Parathyroid adenoma (tissue), 2 donors: ENCODE measurements around the gene CLSTN2.

Experiments used
- H2AFZ ChIP-seq: fragments of 300-600 bp; sonication (generic); one replicate; pipeline ENCODE4 v1.7.0; 2017; ENCODE audit warnings: antibody characterized with exemption, mild to moderate bottlenecking
- H3K27ac ChIP-seq: fragments of 300-600 bp; sonication (generic); one replicate; pipeline ENCODE4 v1.7.0; 2017
- H3K27me3 ChIP-seq: fragments of 300-600 bp; sonication (generic); one replicate; pipeline ENCODE4 v1.7.0; 2017; ENCODE audit warnings: low read length; ENCODE audit not compliant: control insufficient read depth, insufficient read depth
- H3K36me3 ChIP-seq: fragments of 300-600 bp; sonication (generic); one replicate; pipeline ENCODE4 v1.7.0; 2017; ENCODE audit warnings: low read length; ENCODE audit not compliant: control insufficient read depth, insufficient read depth
- H3K4me1 ChIP-seq: fragments of 300-600 bp; sonication (generic); one replicate; pipeline ENCODE4 v1.7.0; 2017; ENCODE audit warnings: control low read depth
- H3K4me2 ChIP-seq: fragments of 300-600 bp; sonication (generic); one replicate; pipeline ENCODE4 v1.7.0; 2017; ENCODE audit warnings: low read length
- H3K4me3 ChIP-seq: fragments of 300-600 bp; sonication (generic); one replicate; pipeline ENCODE4 v1.7.0; 2017; ENCODE audit warnings: low read depth, low read length
- H3K79me2 ChIP-seq: fragments of 300-600 bp; sonication (generic); one replicate; pipeline ENCODE4 v1.7.0; 2017; ENCODE audit warnings: control low read depth
- H3K9ac ChIP-seq: fragments of 300-600 bp; sonication (generic); one replicate; pipeline ENCODE4 v1.7.0; 2017; ENCODE audit warnings: mild to moderate bottlenecking
- H3K9me3 ChIP-seq: fragments of 300-600 bp; sonication (generic); one replicate; pipeline ENCODE4 v1.7.0; 2017; ENCODE audit warnings: low read length; ENCODE audit not compliant: control insufficient read depth
- TF ChIP-seq, protein P1 (sequence below): fragments of 300-600 bp; sonication (generic); IDR thresholded peaks from one replicate; pipeline ENCODE4 v1.7.0; 2017; ENCODE audit warnings: antibody characterized with exemption, mild to moderate bottlenecking
- donor health status: primary hyperparathyroidism.

The CLSTN2 gene

DNA sequence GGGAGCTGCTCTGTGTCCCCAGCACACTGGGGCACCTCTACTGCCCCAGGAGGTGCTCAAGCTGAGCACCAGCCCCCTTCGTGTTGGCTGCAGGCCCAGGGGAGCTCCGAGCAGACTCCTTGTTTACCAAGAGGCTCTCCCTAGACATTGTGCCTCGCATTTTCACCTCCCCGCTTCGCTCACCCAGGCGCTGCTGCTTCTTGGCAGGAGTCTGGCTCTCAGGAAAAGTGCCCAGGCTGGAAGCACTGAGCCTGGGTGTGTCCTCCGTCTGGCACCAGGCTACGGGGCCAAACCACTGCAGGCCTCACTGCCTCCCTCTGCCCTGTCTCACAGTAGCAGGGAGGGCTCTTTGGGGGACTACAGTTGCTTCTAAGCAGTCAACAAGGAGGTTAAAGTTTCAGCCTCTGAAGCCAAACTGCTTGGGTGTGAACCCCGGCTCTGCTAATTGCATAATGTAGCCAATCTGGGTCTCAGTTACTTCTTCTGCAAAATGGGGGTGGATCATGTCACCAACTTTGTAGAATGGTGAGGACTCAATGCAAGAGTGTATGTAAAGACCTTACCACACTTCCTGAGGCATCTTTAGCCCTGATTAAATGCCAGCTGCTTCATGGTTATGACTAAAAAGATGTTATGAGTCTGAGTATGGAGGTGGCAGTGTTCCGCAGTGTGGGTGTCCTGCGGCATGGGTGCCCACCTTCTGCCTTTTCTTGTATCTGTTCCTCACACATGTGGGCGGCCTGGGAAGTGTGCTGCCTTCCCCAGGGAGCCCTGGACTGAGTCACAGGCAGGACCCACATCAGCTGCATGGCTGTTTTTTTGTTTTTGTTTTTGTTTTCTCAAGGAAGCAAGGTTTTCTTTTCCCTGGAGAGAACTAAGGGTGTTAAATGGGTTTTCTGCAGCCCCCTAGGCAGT lies 88.9 kb downstream of the CLSTN2 start:
- Histone ChIP-seq H3K79me2 (no peaks in the 10 kb centered on the region), H3K27me3 (no peaks in the 10 kb centered on the region), H3K27ac (no peak overlapping the region), H3K4me2 (no peak overlapping the region), H2AFZ (no peak overlapping the region), H3K36me3 (no peaks in the 10 kb centered on the region), H3K4me1 (no peaks in the 10 kb centered on the region), H3K9me3 (no peaks in the 10 kb centered on the region), H3K9ac (no peak overlapping the region), H3K4me3 (no peak overlapping the region)
- TF ChIP-seq, protein P1, sequence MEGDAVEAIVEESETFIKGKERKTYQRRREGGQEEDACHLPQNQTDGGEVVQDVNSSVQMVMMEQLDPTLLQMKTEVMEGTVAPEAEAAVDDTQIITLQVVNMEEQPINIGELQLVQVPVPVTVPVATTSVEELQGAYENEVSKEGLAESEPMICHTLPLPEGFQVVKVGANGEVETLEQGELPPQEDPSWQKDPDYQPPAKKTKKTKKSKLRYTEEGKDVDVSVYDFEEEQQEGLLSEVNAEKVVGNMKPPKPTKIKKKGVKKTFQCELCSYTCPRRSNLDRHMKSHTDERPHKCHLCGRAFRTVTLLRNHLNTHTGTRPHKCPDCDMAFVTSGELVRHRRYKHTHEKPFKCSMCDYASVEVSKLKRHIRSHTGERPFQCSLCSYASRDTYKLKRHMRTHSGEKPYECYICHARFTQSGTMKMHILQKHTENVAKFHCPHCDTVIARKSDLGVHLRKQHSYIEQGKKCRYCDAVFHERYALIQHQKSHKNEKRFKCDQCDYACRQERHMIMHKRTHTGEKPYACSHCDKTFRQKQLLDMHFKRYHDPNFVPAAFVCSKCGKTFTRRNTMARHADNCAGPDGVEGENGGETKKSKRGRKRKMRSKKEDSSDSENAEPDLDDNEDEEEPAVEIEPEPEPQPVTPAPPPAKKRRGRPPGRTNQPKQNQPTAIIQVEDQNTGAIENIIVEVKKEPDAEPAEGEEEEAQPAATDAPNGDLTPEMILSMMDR, result no peak

DNA sequence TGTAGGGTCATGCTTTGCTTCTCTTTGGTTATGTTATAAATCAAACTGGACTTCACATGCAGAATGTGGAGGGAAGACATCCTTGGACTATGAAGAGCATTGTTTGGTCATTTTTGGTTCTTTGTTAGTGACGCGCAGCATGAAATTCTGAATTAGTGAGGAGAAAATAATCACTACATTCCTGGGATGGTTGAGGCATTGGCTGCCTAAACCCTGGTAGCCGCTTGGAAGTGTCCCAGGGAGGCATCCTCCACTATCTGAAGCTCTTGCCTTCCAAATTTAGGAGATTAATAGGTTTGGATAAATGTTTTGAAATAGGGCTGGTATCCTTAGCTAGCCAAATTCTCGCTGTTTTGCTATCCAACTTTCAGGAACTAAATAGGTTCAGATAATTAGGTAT lies 96.2 kb downstream of the CLSTN2 start:
- H3K4me1 ChIP-seq, result no peaks in the 10 kb centered on the region
- H2AFZ ChIP-seq, result no peak overlapping the region
- H3K36me3 ChIP-seq, result no peaks in the 10 kb centered on the region
- H3K9ac ChIP-seq, result no peak overlapping the region
- no peaks in the 10 kb centered on the region for H3K9me3 ChIP-seq
- no peak overlapping the region for H3K27ac ChIP-seq
- H3K27me3 ChIP-seq, result no peaks in the 10 kb centered on the region
- H3K4me2 ChIP-seq, result no peak overlapping the region
- H3K4me3 ChIP-seq, result no peak overlapping the region
- H3K79me2 ChIP-seq, result no peaks in the 10 kb centered on the region
- TF ChIP-seq, protein P1, result no peak

DNA sequence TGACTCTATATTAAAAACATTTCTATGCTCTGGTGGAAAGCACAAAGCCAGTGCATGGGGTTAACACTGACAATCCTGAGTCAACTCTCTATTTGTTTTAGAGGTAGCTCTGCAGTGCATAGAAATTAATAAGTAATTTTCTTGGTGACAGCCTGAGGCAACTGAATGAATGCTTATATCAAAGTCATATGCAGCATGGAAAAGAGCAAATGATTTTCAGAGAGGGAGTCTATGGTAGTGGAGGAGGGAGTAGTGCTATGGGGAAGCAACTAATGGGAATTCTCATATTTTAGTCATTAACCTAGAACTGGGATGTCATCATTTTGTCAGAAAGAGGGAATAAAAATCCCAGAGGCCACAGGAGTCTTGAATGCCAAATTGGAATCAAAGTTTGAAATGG lies 99.1 kb downstream of the CLSTN2 start:
- no peaks in the 10 kb centered on the region for H3K4me1 ChIP-seq
- H3K9me3 ChIP-seq, result no peaks in the 10 kb centered on the region
- no peak overlapping the region for H3K27ac ChIP-seq
- no peak overlapping the region for H3K4me3 ChIP-seq
- H2AFZ ChIP-seq, result no peak overlapping the region
- H3K79me2 ChIP-seq, result no peaks in the 10 kb centered on the region
- TF ChIP-seq, protein P1, result no peak
- H3K4me2 ChIP-seq, result no peak overlapping the region
- H3K9ac ChIP-seq, result no peak overlapping the region
- no peaks in the 10 kb centered on the region for H3K27me3 ChIP-seq
- no peaks in the 10 kb centered on the region for H3K36me3 ChIP-seq

GRCh38 chr3:140035871-140036270 lies 100.9 kb downstream of the CLSTN2 start:
- Histone ChIP-seq H3K27ac (no peak overlapping the region), H3K79me2 (no peaks in the 10 kb centered on the region), H3K4me2 (no peak overlapping the region), H3K36me3 (no peaks in the 10 kb centered on the region), H3K4me3 (no peak overlapping the region), H3K27me3 (no peaks in the 10 kb centered on the region), H3K9ac (no peak overlapping the region), H2AFZ (no peak overlapping the region), H3K4me1 (no peaks in the 10 kb centered on the region), H3K9me3 (no peaks in the 10 kb centered on the region)
- TF ChIP-seq, protein P1, result no peak

DNA sequence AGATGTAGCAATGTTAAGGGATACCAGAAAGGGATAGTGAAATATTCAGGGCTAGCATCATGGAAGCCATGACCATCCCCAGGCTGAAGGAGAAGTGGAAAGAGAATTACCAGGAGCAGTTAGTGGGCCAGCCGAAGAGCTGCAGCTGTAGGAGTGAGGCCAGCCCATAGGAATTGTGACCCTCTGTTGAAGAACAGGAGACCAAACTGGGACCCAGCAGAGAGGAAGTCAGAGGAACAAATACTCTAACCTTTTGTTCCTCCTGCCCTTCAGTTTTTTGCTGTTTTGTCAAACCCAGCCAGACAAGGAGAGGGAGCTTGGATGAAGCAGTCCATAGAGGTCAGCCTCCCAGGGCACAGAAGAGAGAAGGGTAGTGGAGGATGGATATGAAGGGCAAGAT lies 115.4 kb downstream of the CLSTN2 start:
- TF ChIP-seq, protein P1, result no peak
- Histone ChIP-seq H3K4me1 (no peaks in the 10 kb centered on the region), H3K9me3 (no peaks in the 10 kb centered on the region), H3K4me2 (no peak overlapping the region), H3K9ac (no peak overlapping the region), H3K27me3 (no peaks in the 10 kb centered on the region), H2AFZ (no peak overlapping the region), H3K27ac (no peak overlapping the region), H3K79me2 (no peaks in the 10 kb centered on the region), H3K4me3 (no peak overlapping the region), H3K36me3 (no peaks in the 10 kb centered on the region)
